Measurements from ENCODE around the gene DERL3. TPM values are rescaled to one million over a fixed set of nuclear protein-coding genes. Genes with fewer than 3 reads are reported as not detected.

The DERL3 gene
- total and polyA plus RNA-seq, 7 donors = 0.28 to 18.3 (median 1.8) TPM; not detected in 2

DNA sequence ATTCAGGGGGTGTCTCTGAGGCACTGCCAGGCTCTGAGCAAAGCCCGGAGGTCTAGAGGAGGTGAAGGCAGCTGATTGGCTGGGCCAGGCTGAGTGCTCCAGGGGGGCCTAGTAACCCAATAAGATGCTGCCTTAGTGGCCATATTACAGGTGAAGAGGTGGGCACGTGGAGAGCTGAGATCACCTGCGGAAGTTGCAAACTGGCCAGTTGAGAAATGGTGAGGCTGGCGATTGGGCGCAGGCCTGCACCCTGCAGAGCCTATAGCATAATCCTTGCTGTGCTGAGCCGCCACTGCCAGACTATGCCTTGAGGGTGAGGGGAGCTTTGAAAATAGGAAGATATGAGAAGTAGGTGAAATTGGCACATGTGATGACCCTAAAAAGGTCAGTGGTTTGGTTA lies 21.7 kb downstream of the DERL3 start:
- H3K27ac ChIP-seq = no peak overlapping the region
- H3K36me3 ChIP-seq = peaks cover 11 to 83% (median 49%) of the 10 kb centered on the region in 4 donors
- H3K4me1 ChIP-seq = no peaks in the 10 kb centered on the region
- no peaks in the 10 kb centered on the region for H3K9me3 ChIP-seq
- DNase-seq = no peak
- TF ChIP-seq POLR2A (IDR thresholded peaks at IDR 0.05) (no peak), POLR2AphosphoS5 (IDR thresholded peaks at IDR 0.05) (no peak), EP300 (IDR thresholded peaks at IDR 0.05) (no peak), CTCF (IDR thresholded peaks at IDR 0.05) (no peak)
- 90 to 98% methylated on average over 6 of the region's 6 CpGs for WGBS, 2 donors
- intact Hi-C loops (cut with DNase I) = no loop called here
- H3K4me3 ChIP-seq = no peak overlapping the region
- no peaks in the 10 kb centered on the region for H3K27me3 ChIP-seq

DNA sequence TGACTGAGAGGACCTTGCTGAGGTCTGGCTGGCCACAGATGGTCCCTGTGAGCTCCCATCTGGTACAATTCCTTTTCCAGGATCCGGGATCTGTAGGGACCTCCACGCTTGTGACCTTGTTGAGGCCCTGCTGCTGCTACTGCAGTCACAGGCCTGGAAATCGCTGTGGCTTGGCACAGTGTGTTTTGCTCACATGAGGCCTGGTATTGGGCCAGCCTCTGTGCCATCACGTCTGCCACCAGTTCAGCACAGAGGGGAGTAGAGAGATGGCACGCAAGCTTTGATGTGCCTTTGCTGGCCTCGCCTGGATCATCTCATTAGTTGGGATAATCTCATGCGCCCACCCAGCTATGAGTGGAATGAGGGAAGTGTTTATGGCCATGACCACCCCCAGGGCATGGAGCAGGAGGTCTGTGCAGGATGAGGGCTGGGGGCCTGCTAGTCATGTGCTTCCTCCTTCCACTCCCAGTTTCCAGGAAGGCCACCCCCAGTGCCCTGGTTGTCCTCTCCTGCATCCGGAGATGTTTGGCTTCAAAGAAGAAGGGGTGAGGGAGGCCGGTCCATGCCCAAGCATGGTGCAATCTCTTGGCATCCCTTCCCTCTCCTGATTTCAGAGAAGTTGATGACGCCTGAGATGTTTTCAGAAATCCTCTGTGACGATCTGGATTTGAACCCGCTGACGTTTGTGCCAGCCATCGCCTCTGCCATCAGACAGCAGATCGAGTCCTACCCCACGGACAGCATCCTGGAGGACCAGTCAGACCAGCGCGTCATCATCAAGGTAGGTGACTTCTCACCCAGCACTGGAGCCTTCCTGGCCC lies 22.4 kb downstream of the DERL3 start:
- no peaks in the 10 kb centered on the region for H3K9me3 ChIP-seq
- DNase-seq = no peak
- 90 to 94% methylated on average over 18 of the region's 18 CpGs for WGBS, 2 donors
- peaks cover 5 to 82% (median 44%) of the 10 kb centered on the region in 4 donors for H3K36me3 ChIP-seq
- no peaks in the 10 kb centered on the region for H3K27me3 ChIP-seq
- TF ChIP-seq POLR2AphosphoS5 (IDR thresholded peaks at IDR 0.05) (no peak), CTCF (IDR thresholded peaks at IDR 0.05) (no peak), EP300 (IDR thresholded peaks at IDR 0.05) (no peak), POLR2A (IDR thresholded peaks at IDR 0.05) (no peak)
- no peak overlapping the region for H3K27ac ChIP-seq
- intact Hi-C loops (cut with DNase I) = no loop called here
- no peaks in the 10 kb centered on the region for H3K4me1 ChIP-seq
- no peak overlapping the region for H3K4me3 ChIP-seq

DNA sequence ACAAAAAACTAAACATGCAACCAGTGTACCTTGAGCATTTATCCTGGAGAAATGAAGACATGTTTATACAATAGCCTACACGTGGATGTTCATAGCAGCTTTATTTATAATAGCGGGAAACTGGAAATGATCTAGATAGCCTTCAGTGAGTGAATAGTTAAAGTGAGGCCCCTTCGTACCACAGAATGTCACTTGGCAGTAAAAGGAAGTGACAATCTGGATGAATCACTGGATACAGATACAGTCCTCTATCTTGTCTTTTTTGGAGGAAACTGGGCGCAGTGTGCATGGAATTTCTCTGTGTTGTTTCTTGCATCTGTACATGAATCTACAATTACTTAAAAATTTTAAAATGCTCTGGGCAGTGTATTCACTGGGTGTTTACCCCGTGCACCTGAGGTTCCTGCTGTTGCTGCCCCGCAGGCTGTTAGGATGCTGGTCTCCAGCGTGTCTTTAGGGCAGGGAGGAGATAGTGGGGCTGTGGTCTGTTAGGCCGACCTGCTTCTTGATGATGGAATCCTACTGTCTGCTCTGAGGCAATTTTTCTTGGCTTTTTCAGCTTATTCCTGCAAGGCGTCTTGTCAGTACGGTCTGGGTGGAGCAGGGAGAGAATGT lies 23.2 kb downstream of the DERL3 start:
- Histone ChIP-seq H3K27ac (no peak overlapping the region), H3K4me1 (no peaks in the 10 kb centered on the region), H3K9me3 (no peaks in the 10 kb centered on the region), H3K27me3 (no peaks in the 10 kb centered on the region), H3K4me3 (no peak overlapping the region), H3K36me3 (peaks cover 5 to 82% (median 41%) of the 10 kb centered on the region in 4 donors)
- TF ChIP-seq POLR2A (IDR thresholded peaks at IDR 0.05) (no peak), POLR2AphosphoS5 (IDR thresholded peaks at IDR 0.05) (no peak), EP300 (IDR thresholded peaks at IDR 0.05) (no peak)
- DNase-seq = no peak
- 80 to 88% methylated on average over 10 of the region's 10 CpGs for WGBS, 2 donors
- intact Hi-C loops (cut with DNase I) = no loop called here

- no peak overlapping the region for H3K27ac ChIP-seq
- no peak overlapping the region for H3K4me3 ChIP-seq
- TF ChIP-seq EP300 (IDR thresholded peaks at IDR 0.05) = no peak
- TF ChIP-seq POLR2AphosphoS5 (IDR thresholded peaks at IDR 0.05) = no peak
- no peak for TF ChIP-seq CTCF (IDR thresholded peaks at IDR 0.05)
- TF ChIP-seq POLR2A (IDR thresholded peaks at IDR 0.05) = no peak
- 97 to 98% methylated on average over 4 of the region's 4 CpGs for WGBS, 2 donors
- H3K4me1 ChIP-seq = no peaks in the 10 kb centered on the region
- H3K27me3 ChIP-seq = no peaks in the 10 kb centered on the region
- DNase-seq = no peak
- intact Hi-C loops (cut with DNase I) = no loop called here
- H3K36me3 ChIP-seq = peaks cover 5 to 66% (median 13%) of the 10 kb centered on the region in 4 donors
- H3K9me3 ChIP-seq = no peaks in the 10 kb centered on the region
Observed at GRCh38 chr22:23812378-23812777, 26.4 kb downstream of the DERL3 start.

- Histone ChIP-seq H3K36me3 (peaks cover 21 to 81% (median 39%) of the 10 kb centered on the region in 4 donors), H3K27me3 (no peaks in the 10 kb centered on the region)
- DNase-seq = no peak
Observed at GRCh38 chr22:23806837-23807236, 32.0 kb downstream of the DERL3 start.

More at GRCh38 chr22:23806837-23807236, 32.0 kb downstream of the DERL3 start:
- intact Hi-C loops (cut with DNase I) = no loop called here
- no peaks in the 10 kb centered on the region for H3K9me3 ChIP-seq
- no peaks in the 10 kb centered on the region for H3K4me1 ChIP-seq
- WGBS, 2 donors = 89 to 100% methylated on average over 1 of the region's 1 CpG
- H3K4me3 ChIP-seq = no peak overlapping the region
- H3K27ac ChIP-seq = no peak overlapping the region
- TF ChIP-seq POLR2AphosphoS5 (IDR thresholded peaks at IDR 0.05) = no peak
